ENCODE results near the gene MIGA2. TPM values are rescaled to one million over a fixed set of nuclear protein-coding genes. Genes with fewer than 3 reads are reported as not detected.

Gene MIGA2
- total RNA-seq, 2 experiments from 2014 or later: 34.6 to 35.8 TPM

DNA sequence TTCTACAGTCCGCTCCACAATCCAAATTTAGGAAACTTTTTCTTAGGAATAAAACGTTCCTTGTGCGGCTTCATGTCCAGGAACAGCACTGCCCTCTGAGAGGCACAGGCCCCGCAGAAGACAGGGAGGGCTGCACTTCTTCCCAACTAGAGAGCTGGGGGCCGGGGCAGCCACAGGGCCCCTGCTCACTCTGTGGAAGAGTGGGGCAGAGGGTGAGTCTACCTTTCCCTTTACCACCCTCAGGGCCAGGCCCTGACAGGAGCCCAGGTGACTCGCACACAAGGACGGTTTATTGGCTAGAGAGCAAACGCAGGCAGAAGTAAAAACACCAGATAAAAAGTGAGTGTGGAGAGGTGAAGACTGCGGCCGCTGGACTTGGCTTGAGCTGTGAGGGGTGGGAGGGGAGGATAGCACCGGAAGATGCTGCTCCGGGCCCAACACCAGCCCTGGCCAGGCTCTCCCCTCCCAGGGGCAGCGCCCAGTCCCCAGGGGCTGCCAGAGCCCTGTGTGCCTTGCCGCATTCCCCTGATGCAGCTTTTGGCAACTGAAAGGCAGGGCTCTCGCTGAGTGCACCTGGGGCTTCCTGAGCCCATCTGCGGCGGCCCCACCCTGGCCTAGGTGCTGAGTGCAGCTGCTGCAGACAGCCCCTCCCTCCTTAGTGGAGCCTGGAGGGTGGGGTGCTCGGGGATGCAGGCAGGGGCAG lies 28.5 kb upstream of the MIGA2 start:
- ATAC-seq: no peak
- intact Hi-C loops (cut with micrococcal nuclease): no loop called here
- Mint-ChIP-seq H3K27me3 (no peaks in the 10 kb centered on the region), H3K4me3 (no peak overlapping the region), H3K9me3 (no peaks in the 10 kb centered on the region), H3K4me1 (ENCODE audit: low read depth) (no peaks in the 10 kb centered on the region), H3K27ac (no peak overlapping the region), H3K36me3 (ENCODE audit: low read depth) (peaks cover 23% of the 10 kb centered on the region)
- ChIA-PET CTCF (interaction anchor here (0.8 to 1.4 kb wide), 6 partner anchors 8 to 73 kb away, joined by 3 to 4 read pairs (median 3); partner anchors contain the start of genes DOLPP1 and SH3GLB2), POLR2A (interaction anchor here (0.6 to 1.4 kb wide), 5 partner anchors 9 to 47 kb away, joined by 3 to 4 read pairs (median 3); no protein-coding TSS in a partner anchor)
- no peak for DNase-seq
- TF ChIP-seq, protein P1, sequence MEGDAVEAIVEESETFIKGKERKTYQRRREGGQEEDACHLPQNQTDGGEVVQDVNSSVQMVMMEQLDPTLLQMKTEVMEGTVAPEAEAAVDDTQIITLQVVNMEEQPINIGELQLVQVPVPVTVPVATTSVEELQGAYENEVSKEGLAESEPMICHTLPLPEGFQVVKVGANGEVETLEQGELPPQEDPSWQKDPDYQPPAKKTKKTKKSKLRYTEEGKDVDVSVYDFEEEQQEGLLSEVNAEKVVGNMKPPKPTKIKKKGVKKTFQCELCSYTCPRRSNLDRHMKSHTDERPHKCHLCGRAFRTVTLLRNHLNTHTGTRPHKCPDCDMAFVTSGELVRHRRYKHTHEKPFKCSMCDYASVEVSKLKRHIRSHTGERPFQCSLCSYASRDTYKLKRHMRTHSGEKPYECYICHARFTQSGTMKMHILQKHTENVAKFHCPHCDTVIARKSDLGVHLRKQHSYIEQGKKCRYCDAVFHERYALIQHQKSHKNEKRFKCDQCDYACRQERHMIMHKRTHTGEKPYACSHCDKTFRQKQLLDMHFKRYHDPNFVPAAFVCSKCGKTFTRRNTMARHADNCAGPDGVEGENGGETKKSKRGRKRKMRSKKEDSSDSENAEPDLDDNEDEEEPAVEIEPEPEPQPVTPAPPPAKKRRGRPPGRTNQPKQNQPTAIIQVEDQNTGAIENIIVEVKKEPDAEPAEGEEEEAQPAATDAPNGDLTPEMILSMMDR (IDR thresholded peaks at IDR 0.05): no peak

DNA sequence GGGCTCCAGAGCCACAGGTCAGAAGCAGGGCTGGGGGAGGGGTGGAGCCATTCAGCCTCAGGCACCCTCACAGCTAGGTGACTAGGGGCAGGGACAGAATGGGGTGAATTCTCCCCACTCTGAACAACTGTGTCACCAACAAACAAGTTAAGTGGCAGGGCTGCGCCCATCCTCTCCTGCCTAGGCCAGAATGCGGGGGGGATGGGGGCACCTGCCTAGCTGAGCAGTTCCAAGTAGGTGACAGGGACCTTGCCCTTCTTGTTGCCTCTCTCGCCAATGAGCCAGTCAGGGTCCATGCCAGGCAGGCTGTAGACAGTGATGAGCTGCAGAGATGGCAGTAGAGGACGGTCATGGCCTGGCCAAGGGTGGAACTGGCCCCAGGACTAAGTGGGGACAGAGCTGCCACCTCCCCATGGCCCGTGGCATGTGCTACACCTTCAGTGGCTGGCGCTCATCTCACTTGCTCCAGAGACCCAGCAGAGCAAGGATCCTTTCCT lies 27.9 kb upstream of the MIGA2 start:
- Mint-ChIP-seq H3K27ac (no peak overlapping the region), H3K4me1 (ENCODE audit: low read depth) (no peaks in the 10 kb centered on the region), H3K4me3 (no peak overlapping the region), H3K9me3 (no peaks in the 10 kb centered on the region), H3K27me3 (no peaks in the 10 kb centered on the region), H3K36me3 (ENCODE audit: low read depth) (peaks cover 18% of the 10 kb centered on the region)
- ATAC-seq: no peak
- TF ChIP-seq, protein P1 (IDR thresholded peaks at IDR 0.05): no peak
- no peak for DNase-seq
- ChIA-PET CTCF (no interaction called here), POLR2A (interaction anchor here (0.6 to 1.4 kb wide), 3 partner anchors 9 to 28 kb away, joined by 3 to 4 read pairs (median 4); no protein-coding TSS in a partner anchor)
- intact Hi-C loops (cut with micrococcal nuclease): no loop called here

DNA sequence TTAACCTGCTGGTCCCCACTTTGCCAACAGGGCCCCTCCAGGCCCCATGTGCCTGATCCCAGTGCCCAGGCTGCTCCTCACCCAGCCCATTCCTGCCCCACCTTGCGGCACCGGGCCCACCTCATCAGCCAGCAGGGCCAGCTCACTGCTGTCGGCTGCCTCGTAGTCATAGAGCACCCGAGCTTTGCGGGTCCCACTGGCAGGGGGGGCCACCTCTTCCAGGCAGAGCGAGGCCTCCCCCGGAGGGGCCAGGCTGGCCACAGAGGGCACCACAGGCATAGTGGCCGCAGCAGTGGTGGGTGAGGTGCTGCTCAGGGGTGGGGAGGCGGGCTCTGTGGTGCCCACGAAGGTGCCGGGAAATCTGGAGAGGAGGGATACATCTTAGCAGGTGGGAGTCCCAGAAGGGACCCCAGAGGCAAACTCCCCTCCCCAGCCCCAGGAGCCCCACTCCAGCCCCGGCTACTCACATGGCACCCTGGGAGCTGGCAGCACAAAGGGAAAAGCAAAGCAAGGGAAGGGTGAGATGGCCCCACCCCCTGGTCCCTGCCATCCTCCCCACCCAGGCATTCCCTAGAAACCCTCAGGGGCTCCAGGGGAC lies 27.3 kb upstream of the MIGA2 start:
- Mint-ChIP-seq H3K36me3 (ENCODE audit: low read depth) (peaks cover 18% of the 10 kb centered on the region), H3K4me1 (ENCODE audit: low read depth) (no peaks in the 10 kb centered on the region), H3K27me3 (no peaks in the 10 kb centered on the region), H3K9me3 (no peaks in the 10 kb centered on the region), H3K27ac (no peak overlapping the region), H3K4me3 (no peak overlapping the region)
- intact Hi-C loops (cut with micrococcal nuclease): no loop called here
- TF ChIP-seq, protein P1 (IDR thresholded peaks at IDR 0.05): no peak
- DNase-seq: no peak
- ChIA-PET CTCF (no interaction called here), POLR2A (interaction anchor here (0.6 to 1.4 kb wide), 2 partner anchors 9 to 26 kb away, joined by 4 read pairs; no protein-coding TSS in a partner anchor)
- no peak for ATAC-seq

DNA sequence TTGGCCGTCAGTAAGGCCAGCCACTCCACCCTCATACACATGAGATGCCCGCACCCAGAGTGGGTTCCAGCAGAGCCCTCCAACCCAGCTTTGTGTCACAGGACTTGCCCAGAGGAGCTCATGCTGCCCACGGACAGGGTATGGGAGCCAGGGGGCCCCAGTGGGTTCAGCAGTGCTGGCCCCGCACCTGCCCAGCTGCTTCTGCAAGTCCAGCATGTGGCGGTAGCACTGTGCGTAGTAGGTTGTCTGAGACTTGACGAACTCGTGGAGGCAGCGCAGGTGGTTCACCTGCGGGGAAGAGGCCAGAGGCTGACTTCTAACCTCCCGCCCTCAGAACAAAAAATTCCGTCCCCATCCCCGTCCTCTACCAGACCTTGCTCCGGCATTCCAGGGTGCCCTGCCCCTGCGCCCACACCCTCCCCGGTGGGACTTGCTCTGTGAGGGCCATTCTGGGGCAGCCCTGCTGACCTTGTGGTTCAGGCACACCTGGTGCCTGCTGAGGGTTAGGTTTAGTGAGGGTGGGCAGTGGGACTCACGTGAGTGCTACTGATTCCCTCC lies 26.8 kb upstream of the MIGA2 start:
- ChIA-PET POLR2A (interaction anchor here (0.8 kb wide), 1 partner anchor 40 kb away, joined by 3 read pairs; no protein-coding TSS in a partner anchor), CTCF (no interaction called here)
- Mint-ChIP-seq H3K27ac (no peak overlapping the region), H3K9me3 (no peaks in the 10 kb centered on the region), H3K4me3 (no peak overlapping the region), H3K27me3 (no peaks in the 10 kb centered on the region), H3K4me1 (ENCODE audit: low read depth) (no peaks in the 10 kb centered on the region), H3K36me3 (ENCODE audit: low read depth) (peaks cover 20% of the 10 kb centered on the region)
- DNase-seq (no peak), ATAC-seq (no peak)
- intact Hi-C loops (cut with micrococcal nuclease): no loop called here
- TF ChIP-seq, protein P1 (IDR thresholded peaks at IDR 0.05): no peak
